Measurements from ENCODE around the gene STPG2.
"Not testable (repeated sequence)": the region's sequence is repeated elsewhere in the genome, so short reads cannot be mapped to it uniquely, and the experiment has no call there.

DNA sequence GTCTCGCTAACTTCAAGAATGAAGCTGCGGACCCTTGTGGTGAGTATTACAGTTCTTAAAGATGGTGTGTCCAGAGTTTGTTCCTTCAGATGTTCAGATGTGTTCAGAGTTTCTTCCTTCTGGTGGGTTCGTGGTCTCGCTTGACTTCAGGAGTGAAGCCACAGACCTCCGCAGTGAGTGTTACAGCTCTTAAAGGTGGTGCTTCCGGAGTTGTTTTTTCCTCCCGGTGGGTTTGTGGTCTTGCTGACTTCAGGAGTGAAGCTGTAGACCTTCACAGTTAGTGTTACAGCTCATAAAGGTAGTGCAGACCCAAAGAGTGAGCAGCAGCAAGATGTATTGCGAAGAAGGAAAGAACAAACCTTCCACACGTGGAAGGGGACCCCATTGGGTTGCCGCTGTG, 592.6 kb downstream of the STPG2 start:
- not testable (repeated sequence) for TF ChIP-seq POLR2A, POLR2AphosphoS5 (IDR thresholded peaks at IDR 0.05)
- TF ChIP-seq, protein P1, sequence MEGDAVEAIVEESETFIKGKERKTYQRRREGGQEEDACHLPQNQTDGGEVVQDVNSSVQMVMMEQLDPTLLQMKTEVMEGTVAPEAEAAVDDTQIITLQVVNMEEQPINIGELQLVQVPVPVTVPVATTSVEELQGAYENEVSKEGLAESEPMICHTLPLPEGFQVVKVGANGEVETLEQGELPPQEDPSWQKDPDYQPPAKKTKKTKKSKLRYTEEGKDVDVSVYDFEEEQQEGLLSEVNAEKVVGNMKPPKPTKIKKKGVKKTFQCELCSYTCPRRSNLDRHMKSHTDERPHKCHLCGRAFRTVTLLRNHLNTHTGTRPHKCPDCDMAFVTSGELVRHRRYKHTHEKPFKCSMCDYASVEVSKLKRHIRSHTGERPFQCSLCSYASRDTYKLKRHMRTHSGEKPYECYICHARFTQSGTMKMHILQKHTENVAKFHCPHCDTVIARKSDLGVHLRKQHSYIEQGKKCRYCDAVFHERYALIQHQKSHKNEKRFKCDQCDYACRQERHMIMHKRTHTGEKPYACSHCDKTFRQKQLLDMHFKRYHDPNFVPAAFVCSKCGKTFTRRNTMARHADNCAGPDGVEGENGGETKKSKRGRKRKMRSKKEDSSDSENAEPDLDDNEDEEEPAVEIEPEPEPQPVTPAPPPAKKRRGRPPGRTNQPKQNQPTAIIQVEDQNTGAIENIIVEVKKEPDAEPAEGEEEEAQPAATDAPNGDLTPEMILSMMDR (IDR thresholded peaks at IDR 0.05 in 8 of 11, conservative IDR thresholded peaks at IDR 0.05 in 3 of 11): not testable (repeated sequence)

Data from spleen (tissue), 7 donors.